Hematopoietic multipotent progenitor cell treated with erythropoietin and hydrocortisone succinate and interleukin-3 and kit ligand, for 17 days (in vitro differentiated cells): ENCODE results near the gene CAAP1.
"Not testable (repeated sequence)": the region's sequence is repeated elsewhere in the genome, so short reads cannot be mapped to it uniquely, and the experiment has no call there.

Source experiments
- DNase-seq: peaks from one replicate; pipeline ENCODE4 v3.0.0-alpha.2; 2015; ENCODE audit warnings: low spot score

CAAP1 gene

DNA sequence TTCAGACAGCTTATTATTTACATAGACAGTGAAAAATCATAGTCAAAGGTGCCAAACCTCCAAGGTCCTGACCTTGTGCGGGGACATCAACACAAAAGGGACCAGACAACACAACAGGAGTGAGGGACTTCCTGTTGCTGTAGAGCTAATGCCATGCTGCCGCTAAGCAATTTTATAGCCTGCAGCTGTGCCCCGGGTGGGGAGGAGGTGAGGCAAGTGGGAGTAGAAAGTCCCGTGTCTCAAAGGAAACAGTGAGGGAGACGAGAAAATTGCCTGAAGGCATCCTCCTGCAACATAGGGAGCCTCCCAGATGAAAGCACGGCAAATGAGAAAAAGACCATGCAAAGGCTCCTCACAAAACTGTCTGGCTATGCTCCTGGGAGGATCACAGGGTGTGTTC is 58.8 kb downstream of the CAAP1 start:
- DNase-seq: no peak

DNA sequence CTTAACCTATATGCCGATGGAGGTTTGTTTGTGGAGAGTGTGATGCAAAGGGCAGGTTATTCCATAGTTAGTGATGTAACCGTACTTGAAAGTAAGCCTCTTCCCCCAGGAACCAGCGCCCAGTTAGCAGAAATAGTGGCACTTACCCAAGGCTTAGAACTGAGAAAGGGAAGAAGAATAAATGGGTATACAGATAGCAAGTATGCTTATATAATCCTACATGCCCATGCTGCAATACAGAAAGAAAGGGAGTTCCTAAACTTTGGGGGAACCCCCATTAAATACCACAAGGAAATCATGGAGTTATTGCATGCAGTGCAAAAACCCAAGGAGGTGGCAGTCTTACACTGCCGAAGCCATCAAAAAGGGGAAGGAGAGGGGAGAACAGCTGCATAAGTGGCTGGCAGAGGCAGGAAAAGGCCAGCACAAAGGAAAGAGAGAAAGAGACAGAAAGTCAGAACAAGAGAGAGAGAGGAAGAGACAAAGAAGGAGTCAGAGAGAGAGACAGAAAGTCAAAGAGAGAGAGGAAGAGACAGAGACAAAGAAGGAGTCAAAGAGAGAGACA is 64.1 kb downstream of the CAAP1 start:
- not testable (repeated sequence) for DNase-seq

DNA sequence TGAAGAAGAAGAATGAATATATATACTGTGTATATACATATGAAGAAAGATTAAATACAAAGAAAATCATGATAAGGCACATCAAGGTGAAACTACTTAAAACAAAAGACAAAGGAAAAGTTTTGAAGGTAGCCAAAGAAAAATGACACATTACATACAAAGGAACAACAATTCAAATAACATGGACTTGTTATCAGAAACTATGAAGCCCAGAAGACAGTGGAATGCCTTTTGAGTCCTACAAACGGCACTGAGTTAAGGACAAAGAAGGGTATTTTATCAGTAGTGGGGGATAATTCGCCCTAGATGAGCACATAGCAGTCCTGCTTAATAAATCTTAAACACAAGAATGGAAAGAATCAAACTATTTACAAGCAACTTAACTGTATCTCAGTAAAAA is 77.8 kb downstream of the CAAP1 start:
- no peak for DNase-seq

DNA sequence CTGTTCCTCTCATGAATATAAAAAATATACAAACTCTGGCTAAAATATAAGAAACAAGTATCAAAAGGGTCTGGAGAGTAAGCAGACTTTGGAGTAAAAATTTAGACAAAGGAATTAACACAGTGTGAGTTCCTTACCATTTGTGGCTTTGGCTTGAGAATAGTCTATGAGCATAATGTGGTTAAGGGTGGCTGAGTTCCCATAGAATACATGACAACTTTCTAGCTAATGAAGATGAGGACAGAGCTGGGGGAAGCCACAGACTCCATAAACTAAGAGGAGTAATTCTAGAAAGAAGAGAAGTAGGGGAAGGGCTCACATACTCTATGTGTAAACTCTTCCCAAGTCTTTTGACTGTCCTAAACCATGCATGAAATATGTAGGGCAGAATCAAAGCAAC is 79.4 kb downstream of the CAAP1 start:
- DNase-seq: no peak

DNA sequence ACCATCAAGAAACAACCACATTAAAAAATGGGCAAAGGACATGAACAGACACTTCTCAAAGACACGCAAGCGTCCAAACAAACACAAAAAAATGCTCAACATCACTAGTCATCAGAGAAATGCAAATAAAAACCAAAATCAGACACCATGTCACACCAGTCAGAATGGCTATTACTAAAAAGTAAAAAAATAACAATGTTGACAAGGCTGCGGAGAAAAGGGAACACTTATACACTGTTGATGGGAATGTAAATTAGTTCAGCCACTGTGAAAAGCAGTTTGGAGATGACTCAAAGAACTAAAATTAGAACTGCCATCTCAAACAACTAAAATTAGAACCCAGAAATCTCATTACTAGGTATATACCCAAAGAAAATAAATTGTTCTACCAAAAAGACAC is 80.4 kb downstream of the CAAP1 start:
- no peak for DNase-seq

DNA sequence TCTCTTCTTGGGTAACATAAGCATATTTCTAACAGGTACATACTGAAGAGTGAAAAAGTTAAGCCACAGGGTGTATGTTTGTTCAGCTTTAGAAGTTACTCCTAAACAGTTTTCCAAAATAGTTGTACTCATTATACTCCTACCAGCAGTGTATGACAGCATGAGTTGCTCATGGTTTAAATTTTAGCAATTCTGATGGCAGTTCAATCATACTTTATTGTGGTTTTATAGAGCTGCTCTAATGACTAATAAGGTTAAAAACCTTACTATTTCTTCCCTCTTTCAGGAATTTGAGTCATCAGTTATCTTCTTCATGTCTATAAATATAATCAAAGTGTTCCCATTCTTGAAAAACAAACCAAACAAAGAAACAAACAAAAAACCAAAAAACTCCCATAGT is 81.5 kb downstream of the CAAP1 start:
- DNase-seq: no peak

DNA sequence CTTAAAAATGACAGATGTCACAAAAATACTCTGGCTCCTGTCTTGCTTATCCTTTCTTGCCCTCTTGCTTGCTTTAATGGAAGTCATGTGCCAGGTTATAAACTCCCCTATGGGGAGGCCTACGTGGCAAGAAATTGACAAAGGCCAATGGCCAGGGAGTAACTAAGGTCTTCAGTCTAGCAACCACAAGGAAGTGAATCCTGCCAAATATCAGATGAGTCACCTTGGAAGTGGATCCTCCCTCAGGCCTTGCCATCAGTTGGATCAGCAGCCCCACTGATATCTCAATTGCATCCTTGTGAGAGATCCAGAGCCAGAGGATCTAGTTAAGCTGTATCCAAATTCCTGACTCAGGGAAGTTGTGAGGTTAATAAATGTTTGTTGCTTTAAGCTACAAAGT is 82.8 kb downstream of the CAAP1 start:
- DNase-seq: no peak

DNA sequence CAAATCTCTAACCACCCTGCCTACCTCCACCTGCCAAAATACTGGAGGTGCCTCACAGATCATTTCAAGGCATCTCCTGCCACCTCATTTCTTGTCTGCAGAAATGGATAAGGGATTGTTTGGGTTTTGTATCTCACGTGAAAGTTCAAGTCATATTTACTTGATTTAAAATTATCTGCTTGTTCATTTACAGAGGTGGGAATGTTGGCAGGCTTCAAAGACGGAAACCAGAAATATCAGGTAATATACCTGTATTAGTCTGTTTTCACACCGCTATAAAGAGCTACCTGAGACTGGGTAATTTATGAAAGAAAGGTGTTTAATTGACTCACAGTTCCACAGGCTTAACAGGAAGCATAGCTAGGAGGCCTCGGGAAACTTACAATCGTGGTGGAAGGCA is 85.4 kb downstream of the CAAP1 start:
- DNase-seq: no peak

DNA sequence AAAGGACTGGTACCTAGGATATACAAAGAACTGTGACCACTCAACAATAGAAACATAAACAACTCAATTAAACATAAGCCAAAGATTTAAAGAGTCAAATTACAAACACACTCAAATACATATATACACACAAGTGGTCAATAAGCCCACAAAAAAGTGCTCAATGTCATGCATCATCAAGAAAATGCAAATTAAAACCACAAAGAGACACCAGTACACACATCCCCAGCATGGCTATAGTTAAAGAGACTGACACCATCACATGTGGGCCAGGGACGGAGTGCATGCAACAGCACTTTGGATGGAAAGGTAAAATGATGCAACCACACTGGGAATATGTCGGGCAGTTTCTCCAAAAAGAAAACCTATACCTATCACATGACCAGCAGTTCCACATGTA is 89.7 kb downstream of the CAAP1 start:
- no peak for DNase-seq

DNA sequence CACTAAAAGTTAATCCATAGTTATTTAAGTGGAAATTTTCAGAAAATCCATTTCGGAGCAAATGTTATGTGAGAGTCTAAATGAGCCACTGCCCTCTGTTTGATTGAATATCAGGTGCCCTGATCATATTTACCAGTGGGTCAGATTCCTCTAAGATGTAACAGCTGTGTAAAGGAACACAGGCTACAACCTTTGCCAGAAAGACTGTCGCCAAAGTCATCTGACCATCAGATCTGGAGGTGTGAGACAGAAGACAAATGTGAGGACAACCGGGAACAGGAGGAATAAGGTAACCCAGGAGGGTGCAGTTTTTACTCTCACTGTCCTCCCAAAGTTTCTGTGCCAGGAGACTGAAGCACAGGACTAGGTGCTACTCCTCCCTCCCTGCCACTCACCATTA is 90.8 kb downstream of the CAAP1 start:
- no peak for DNase-seq

DNA sequence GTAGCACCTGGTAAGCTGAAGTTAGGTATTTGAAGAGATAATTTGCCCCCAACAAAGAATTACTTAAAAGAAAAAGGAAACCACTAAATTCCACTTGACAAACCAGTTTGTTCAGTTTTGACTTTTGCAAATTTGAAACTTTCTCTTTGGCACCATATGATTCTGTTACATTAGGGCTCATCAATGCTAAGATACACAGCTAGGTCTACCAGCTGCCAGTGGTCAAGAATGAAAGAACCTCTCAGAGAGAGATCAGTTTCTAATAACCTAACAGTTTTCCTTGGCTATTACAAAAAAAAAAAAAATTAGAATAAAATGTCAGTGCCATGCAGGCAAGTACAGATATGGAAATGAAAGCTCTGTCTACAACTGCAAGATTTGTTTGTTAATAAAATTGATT is 92.3 kb downstream of the CAAP1 start:
- DNase-seq: no peak

DNA sequence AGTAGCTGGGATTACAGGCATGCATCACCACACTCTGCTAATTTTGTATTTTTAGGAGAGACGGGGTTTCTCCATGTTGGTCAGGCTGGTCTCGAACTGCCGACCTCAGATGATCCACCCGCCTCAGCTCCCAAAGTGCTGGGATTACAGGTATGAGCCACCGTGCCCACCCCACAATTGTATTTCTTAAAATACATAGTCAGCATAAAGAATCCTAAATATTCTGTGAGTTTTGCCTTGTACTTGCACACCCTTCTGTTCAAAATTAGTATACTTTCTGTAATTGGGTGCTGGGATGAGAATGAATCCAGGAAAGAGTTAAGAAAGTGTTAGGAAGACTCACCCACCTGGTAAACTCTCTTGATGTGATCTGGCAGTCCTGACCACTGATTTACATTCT is 101.3 kb downstream of the CAAP1 start:
- no peak for DNase-seq
